H9 (cell line): Measurements from ENCODE around the gene IQGAP2. TPM values are rescaled to one million over a fixed set of nuclear protein-coding genes. Genes with fewer than 3 reads are reported as not detected.

Experiments used
- DNase-seq: peaks from one replicate; pipeline ENCODE4 v3.0.0-alpha.2; 2017
- H2AFZ ChIP-seq: one replicate; pipeline ENCODE4 v1.6.1; 2013; ENCODE audit warnings: mild to moderate bottlenecking, low read length, control low read depth, moderate library complexity
- H2AK5ac ChIP-seq: 2 replicates; pipeline ENCODE4 v1.6.1; 2013; ENCODE audit warnings: low read length, control low read depth, mixed read lengths; ENCODE audit not compliant: insufficient read length
- H2BK120ac ChIP-seq: one replicate; pipeline ENCODE4 v1.6.1; 2013; ENCODE audit warnings: low read depth, mild to moderate bottlenecking, low read length, control low read depth, inconsistent platforms; ENCODE audit not compliant: poor library complexity, severe bottlenecking
- H2BK12ac ChIP-seq: 2 replicates; pipeline ENCODE4 v1.6.1; 2013; ENCODE audit warnings: low read length, control low read depth, mixed read lengths, low read depth; ENCODE audit not compliant: insufficient read length
- H2BK15ac ChIP-seq: 2 replicates; pipeline ENCODE4 v1.6.1; 2013; ENCODE audit warnings: low read depth, low read length, control low read depth
- H2BK20ac ChIP-seq: one replicate; pipeline ENCODE4 v1.6.1; 2013; ENCODE audit warnings: low read depth, mild to moderate bottlenecking, low read length, control low read depth, inconsistent platforms; ENCODE audit not compliant: poor library complexity, severe bottlenecking
- H2BK5ac ChIP-seq: 2 replicates; pipeline ENCODE4 v1.6.1; 2013; ENCODE audit warnings: low read length, control low read depth, mixed read lengths; ENCODE audit not compliant: insufficient read length
- H3K14ac ChIP-seq: 2 replicates; pipeline ENCODE4 v1.6.1; 2013; ENCODE audit warnings: low read length, control low read depth; ENCODE audit not compliant: insufficient read depth
- H3K18ac ChIP-seq: 2 replicates; pipeline ENCODE4 v1.6.1; 2013; ENCODE audit warnings: low read depth, mild to moderate bottlenecking, mixed read lengths, low read length, control low read depth; ENCODE audit not compliant: insufficient read length
- H3K23ac ChIP-seq: 2 replicates; pipeline ENCODE4 v1.6.1; 2013; ENCODE audit warnings: low read length, control low read depth, mixed read lengths, low read depth; ENCODE audit not compliant: insufficient read length
- H3K23me2 ChIP-seq: 2 replicates; pipeline ENCODE4 v1.6.1; 2013; ENCODE audit warnings: low read depth, mild to moderate bottlenecking, mixed read lengths, low read length, control low read depth; ENCODE audit not compliant: insufficient read length, poor library complexity, severe bottlenecking
- H3K27ac ChIP-seq: 2 replicates; pipeline ENCODE4 v1.5.1; 2013; ENCODE audit warnings: low read length, control low read depth, mixed read lengths, low read depth; ENCODE audit not compliant: insufficient read length
- H3K27me3 ChIP-seq: 2 replicates; pipeline ENCODE4 v1.6.1; 2013; ENCODE audit warnings: low read length, control low read depth, inconsistent platforms; ENCODE audit not compliant: insufficient read depth
- H3K4ac ChIP-seq: 2 replicates; pipeline ENCODE4 v1.6.1; 2013; ENCODE audit warnings: low read depth, mild to moderate bottlenecking, control low read depth, inconsistent platforms, low read length, moderate library complexity
- H3K4me1 ChIP-seq: 2 replicates; pipeline ENCODE4 v1.6.1; 2013; ENCODE audit warnings: low read length, control low read depth, inconsistent platforms; ENCODE audit not compliant: insufficient read depth
- H3K4me2 ChIP-seq: 2 replicates; pipeline ENCODE4 v1.6.1; 2013; ENCODE audit warnings: low read length, control low read depth, mixed read lengths; ENCODE audit not compliant: insufficient read length, insufficient read depth
- H3K56ac ChIP-seq: 2 replicates; pipeline ENCODE4 v1.6.1; 2013; ENCODE audit warnings: low read depth, mild to moderate bottlenecking, mixed read lengths, low read length, control low read depth; ENCODE audit not compliant: insufficient read length
- H3K79me1 ChIP-seq: 2 replicates; pipeline ENCODE4 v1.6.1; 2013; ENCODE audit warnings: low read depth, mild to moderate bottlenecking, moderate library complexity, low read length, control low read depth, inconsistent platforms; ENCODE audit not compliant: insufficient read depth, poor library complexity, severe bottlenecking
- H3K79me2 ChIP-seq: 2 replicates; pipeline ENCODE4 v1.6.1; 2013; ENCODE audit warnings: low read length, control low read depth, inconsistent platforms; ENCODE audit not compliant: insufficient read depth
- H3K9ac ChIP-seq: 2 replicates; pipeline ENCODE4 v1.6.1; 2013; ENCODE audit warnings: low read length, control low read depth, mixed read lengths; ENCODE audit not compliant: insufficient read length; ENCODE audit errors: extremely low read depth
- H3K9me3 ChIP-seq: one replicate; pipeline ENCODE4 v1.6.1; 2013; ENCODE audit warnings: low read depth, low read length, inconsistent platforms; ENCODE audit not compliant: control insufficient read depth
- H3T11ph ChIP-seq: one replicate; pipeline ENCODE4 v1.6.1; 2013; ENCODE audit warnings: mild to moderate bottlenecking, low read length, control low read depth, inconsistent platforms
- H4K20me1 ChIP-seq: one replicate; pipeline ENCODE4 v1.6.1; 2013; ENCODE audit not compliant: control insufficient read depth, insufficient read length, insufficient read depth
- H4K5ac ChIP-seq: 2 replicates; pipeline ENCODE4 v1.6.1; 2013; ENCODE audit warnings: low read depth, mild to moderate bottlenecking, mixed read lengths, low read length, control low read depth; ENCODE audit not compliant: insufficient read length
- H4K8ac ChIP-seq: replicated peaks from 2 replicates; pipeline ENCODE4 v1.6.1; 2013; ENCODE audit warnings: low read length, control low read depth, mixed read lengths, low read depth; ENCODE audit not compliant: insufficient read length
- H4K91ac ChIP-seq: 2 replicates; pipeline ENCODE4 v1.6.1; 2013; ENCODE audit warnings: low read depth, mild to moderate bottlenecking, moderate library complexity, mixed read lengths, low read length, control low read depth; ENCODE audit not compliant: insufficient read length
- H3K27ac Mint-ChIP-seq, 3 experiments: 2 replicates in 2 of 3; 3 replicates in 1 of 3; pipeline ENCODE4 v1.8.0; 2020 to 2021; ENCODE audit warnings: mixed read lengths in 3 of 3, mild to moderate bottlenecking in 1 of 3, moderate library complexity in 1 of 3
- H3K27me3 Mint-ChIP-seq: 2 replicates; pipeline ENCODE4 v1.8.0; 2021; ENCODE audit warnings: low read depth, mild to moderate bottlenecking, moderate library complexity, mixed read lengths
- H3K36me3 Mint-ChIP-seq, 3 experiments: 2 replicates in 2 of 3; 3 replicates in 1 of 3; pipeline ENCODE4 v1.8.0; 2020 to 2021; ENCODE audit warnings: low read depth in 3 of 3, mixed read lengths in 3 of 3; ENCODE audit not compliant: insufficient read depth in 1 of 3
- H3K4me1 Mint-ChIP-seq, 2 experiments: 2 replicates each; pipeline ENCODE4 v1.8.0; 2020; ENCODE audit warnings: mixed read lengths in 2 of 2
- H3K4me3 Mint-ChIP-seq, 2 experiments: 2 replicates in 1 of 2; 3 replicates in 1 of 2; pipeline ENCODE4 v1.8.0; 2020 to 2021; ENCODE audit warnings: mild to moderate bottlenecking in 2 of 2, mixed read lengths in 2 of 2, moderate library complexity in 1 of 2
- H3K9me3 Mint-ChIP-seq, 2 experiments: 2 replicates in 1 of 2; 3 replicates in 1 of 2; pipeline ENCODE4 v1.8.0; 2020; ENCODE audit warnings: mild to moderate bottlenecking in 2 of 2, mixed read lengths in 2 of 2, moderate library complexity in 1 of 2
- CTCF ChIP-seq: fragments of 200-600 bp; sonication (generic); conservative IDR thresholded peaks from 3 replicates; pipeline ENCODE4 v1.8.0; 2021; ENCODE audit warnings: antibody characterized with exemption, mild to moderate bottlenecking
- WGBS: extraction: QIAGEN DNeasy Blood & Tissue Kit; methylation state at CpG from one replicate; pipeline ENCODE4 v1.1.7; 2013; ENCODE audit warnings: missing lambda C conversion rate, low lambda C conversion rate, mixed read lengths; ENCODE audit not compliant: insufficient read length; ENCODE audit errors: extremely low coverage; 5-methylcytosine and 5-hydroxymethylcytosine counted together
- total RNA-seq: library from RNA; stranded (reverse); gene quantifications from 2 replicates; pipeline ENCODE4 v1.2.1, GENCODE V29; 2021

The IQGAP2 gene
- total RNA-seq, 1 experiment from 2014 or later: 22.5 TPM

DNA sequence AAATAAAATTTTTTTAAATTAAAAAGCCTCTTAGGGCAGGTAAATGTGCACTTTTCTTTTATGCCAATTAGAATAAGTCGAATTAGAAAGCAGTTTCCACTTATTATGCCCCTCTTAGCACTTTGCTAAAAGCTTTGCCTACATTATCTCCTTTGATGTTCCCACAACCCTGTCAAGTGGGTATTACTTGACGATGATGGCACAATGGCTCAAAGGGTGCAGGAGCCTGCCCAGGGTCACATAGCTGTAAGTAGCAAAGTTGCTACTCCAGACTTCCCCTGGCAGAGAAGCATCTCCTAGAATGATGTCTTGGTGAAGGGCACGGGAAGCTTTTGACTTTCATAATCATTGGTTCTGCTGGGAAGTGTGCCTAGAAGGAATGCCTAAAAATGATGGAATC lies 18.4 kb upstream of the IQGAP2 start:
- H2BK5ac ChIP-seq: no peak overlapping the region
- no peaks in the 10 kb centered on the region for H4K20me1 ChIP-seq
- H3K79me1 ChIP-seq: no peaks in the 10 kb centered on the region
- no peak overlapping the region for H3K4me3 Mint-ChIP-seq
- no peak overlapping the region for H4K91ac ChIP-seq
- no peak overlapping the region for H3K27ac ChIP-seq
- H3K9me3 Mint-ChIP-seq: no peaks in the 10 kb centered on the region
- no peak overlapping the region for H3K56ac ChIP-seq
- no peak overlapping the region for H3K4me2 ChIP-seq
- no peak overlapping the region for H2BK12ac ChIP-seq
- no peak overlapping the region for H2BK15ac ChIP-seq
- no peak for DNase-seq
- no peak overlapping the region for H3K9ac ChIP-seq
- no peaks in the 10 kb centered on the region for H3K79me2 ChIP-seq
- H4K5ac ChIP-seq: no peak overlapping the region
- H3K23ac ChIP-seq: no peak overlapping the region
- H3K36me3 Mint-ChIP-seq: no peaks in the 10 kb centered on the region; a peak in 1 of 7 replicates
- peaks cover 14 to 24% of the 10 kb centered on the region in 2 experiments for H3K4me1 Mint-ChIP-seq
- no peak overlapping the region for H3K18ac ChIP-seq
- no peak overlapping the region for H3T11ph ChIP-seq
- no peaks in the 10 kb centered on the region for H3K9me3 ChIP-seq
- H3K27me3 ChIP-seq: no peaks in the 10 kb centered on the region
- peaks cover 4% of the 10 kb centered on the region; the same call in 1 of the 2 replicates for H3K4me1 ChIP-seq
- no peak overlapping the region for H2AFZ ChIP-seq
- H4K8ac ChIP-seq: no peak overlapping the region
- H3K14ac ChIP-seq: no peak overlapping the region
- no CpG with 5 or more reads among the region's 3 CpGs for WGBS
- no peaks in the 10 kb centered on the region for H3K23me2 ChIP-seq
- H2BK120ac ChIP-seq: no peak overlapping the region
- no peak overlapping the region for H2AK5ac ChIP-seq
- H3K27me3 Mint-ChIP-seq: no peaks in the 10 kb centered on the region
- TF ChIP-seq CTCF: no peak
- H3K27ac Mint-ChIP-seq: no peak overlapping the region
- no peak overlapping the region for H2BK20ac ChIP-seq
- no peak overlapping the region for H3K4ac ChIP-seq
